SK-N-SH (cell line): ENCODE measurements around the gene CARD18. TPM values are rescaled to one million over a fixed set of nuclear protein-coding genes. Genes with fewer than 3 reads are reported as not detected.

Experiments used
- CTCF ChIA-PET: fragments of 300-600, 350-600 bp; formaldehyde crosslinking; extraction: SDS; loops from one replicate; lab custom pipeline; 2021; lab: Yijun Ruan, JAX
- POLR2A ChIA-PET: fragments of 350-600 bp; sonication (Branson Sonifier 250); formaldehyde crosslinking; extraction: SDS; loops from one replicate; lab custom pipeline; 2020; ENCODE audit warnings: antibody characterized with exemption, inconsistent platforms; lab: Yijun Ruan, JAX
- DNase-seq: peaks from one replicate; pipeline ENCODE4 v3.0.0; 2012
- H2AFZ ChIP-seq: fragments of 200-600 bp; sonication (generic); 2 replicates; pipeline ENCODE4 v1.8.1; 2016; ENCODE audit warnings: antibody characterized with exemption, mild to moderate bottlenecking, low read depth
- H3F3A ChIP-seq: fragments of 200-600 bp; sonication (generic); replicated peaks from 2 replicates; pipeline ENCODE3; 2016; ENCODE audit warnings: antibody characterized with exemption, mild to moderate bottlenecking; ENCODE audit not compliant: insufficient read depth
- H3K27ac ChIP-seq, 2 experiments: fragments of 200-500 bp in 1 of 2; fragments of 200-600 bp in 1 of 2; sonication (Bioruptor generic) in 1 of 2; sonication (generic), shearing (Covaris generic) in 1 of 2; 2 replicates each; pipeline versions ENCODE4 v1.5.1 to v1.6.1; 2014 to 2016; ENCODE audit warnings: low read depth in 2 of 2, inconsistent platforms in 1 of 2, low read length in 1 of 2, mild to moderate bottlenecking in 1 of 2, mixed read lengths in 1 of 2
- H3K27me3 ChIP-seq: fragments of 200-600 bp; sonication (generic), shearing (Covaris generic); 2 replicates; pipeline ENCODE4 v1.6.1; 2016; ENCODE audit warnings: mixed run types; ENCODE audit not compliant: insufficient read depth
- H3K36me3 ChIP-seq, 2 experiments: fragments of 200-500 bp in 1 of 2; fragments of 200-600 bp in 1 of 2; sonication (Bioruptor generic) in 1 of 2; sonication (generic) in 1 of 2; replicated peaks in 1 of 2; 2 replicates each; pipeline versions ENCODE3 to v1.5.1; 2014 to 2016; ENCODE audit warnings: low read length in 1 of 2, mild to moderate bottlenecking in 1 of 2; ENCODE audit not compliant: insufficient read depth in 2 of 2, control insufficient read depth in 1 of 2
- H3K4me1 ChIP-seq, 2 experiments: fragments of 200-500 bp in 1 of 2; fragments of 200-600 bp in 1 of 2; sonication (Bioruptor generic) in 1 of 2; sonication (generic), shearing (Covaris generic) in 1 of 2; 2 replicates each; pipeline versions ENCODE4 v1.5.1 to v1.6.1; 2014 to 2016; ENCODE audit warnings: low read depth in 1 of 2, low read length in 1 of 2, mixed run types in 1 of 2; ENCODE audit not compliant: insufficient read depth in 2 of 2, control insufficient read depth in 1 of 2
- H3K4me2 ChIP-seq: fragments of 200-600 bp; sonication (generic), shearing (Covaris generic); 2 replicates; pipeline ENCODE4 v1.6.1; 2017; ENCODE audit warnings: mixed run types
- H3K4me3 ChIP-seq, 2 experiments: fragments of 200-500 bp in 1 of 2; fragments of 200-600 bp in 1 of 2; sonication (Bioruptor generic) in 1 of 2; sonication (generic), shearing (Covaris generic) in 1 of 2; 2 replicates each; pipeline versions ENCODE4 v1.5.1 to v1.8.1; 2014 to 2016; ENCODE audit warnings: low read depth in 2 of 2, inconsistent platforms in 1 of 2, low read length in 1 of 2, mild to moderate bottlenecking in 1 of 2, mixed read lengths in 1 of 2, moderate library complexity in 1 of 2
- H3K79me2 ChIP-seq: fragments of 200-600 bp; sonication (generic); 2 replicates; pipeline ENCODE4 v1.8.1; 2017; ENCODE audit warnings: mild to moderate bottlenecking; ENCODE audit not compliant: insufficient read depth
- H3K9ac ChIP-seq: fragments of 200-600 bp; sonication (generic); 2 replicates; pipeline ENCODE4 v1.6.1; 2017; ENCODE audit warnings: mixed run types
- H3K9me2 ChIP-seq: fragments of 200-600 bp; sonication (generic); 2 replicates; pipeline ENCODE4 v1.6.1; 2017; ENCODE audit warnings: mixed run types
- H3K9me3 ChIP-seq: fragments of 200-600 bp; sonication (generic); 2 replicates; pipeline ENCODE4 v1.6.1; 2017; ENCODE audit warnings: mixed run types, mild to moderate bottlenecking, moderate library complexity
- H4K20me1 ChIP-seq: fragments of 200-600 bp; sonication (generic); 2 replicates; pipeline ENCODE4 v1.6.1; 2017; ENCODE audit warnings: mild to moderate bottlenecking, mixed run types; ENCODE audit not compliant: insufficient read depth
- CHD2 ChIP-seq: fragments of 150-350 bp; IDR thresholded peaks from 2 replicates; pipeline ENCODE4 v1.6.1; 2018; ENCODE audit warnings: low read length; ENCODE audit not compliant: partially characterized antibody
- ELF1 ChIP-seq: IDR thresholded peaks from 2 replicates; pipeline ENCODE4 v1.4.0; 2012
- FOSL2 ChIP-seq: IDR thresholded peaks from 2 replicates; pipeline ENCODE4 v1.4.0; 2012; ENCODE audit warnings: low read depth, mild to moderate bottlenecking, moderate library complexity, borderline replicate concordance
- FOXM1 ChIP-seq: IDR thresholded peaks from 2 replicates; pipeline ENCODE4 v1.4.0; 2012; ENCODE audit warnings: low read depth, mild to moderate bottlenecking
- GABPA ChIP-seq: IDR thresholded peaks from 2 replicates; pipeline ENCODE4 v1.4.0; 2012; ENCODE audit warnings: low read depth, mild to moderate bottlenecking
- JUND ChIP-seq: IDR thresholded peaks from 2 replicates; pipeline ENCODE4 v1.4.0; 2012
- MEF2A ChIP-seq: IDR thresholded peaks from 2 replicates; pipeline ENCODE4 v1.4.0; 2012; ENCODE audit warnings: low read depth, borderline replicate concordance
- NFIC ChIP-seq: IDR thresholded peaks from 2 replicates; pipeline ENCODE4 v1.4.0; 2012; ENCODE audit warnings: borderline replicate concordance
- NRF1 ChIP-seq: IDR thresholded peaks from 2 replicates; pipeline ENCODE4 v1.6.1; 2012; ENCODE audit warnings: low read depth, mild to moderate bottlenecking, low read length
- POLR2AphosphoS5 ChIP-seq: IDR thresholded peaks from 2 replicates; pipeline ENCODE4 v1.6.1; 2012; ENCODE audit warnings: low read depth, low read length
- RAD21 ChIP-seq: IDR thresholded peaks from 2 replicates; pipeline ENCODE4 v1.6.1; 2012; ENCODE audit warnings: mild to moderate bottlenecking, low read length
- RCOR1 ChIP-seq: fragments of 150-350 bp; IDR thresholded peaks from 2 replicates; pipeline ENCODE4 v1.6.1; 2017; ENCODE audit warnings: antibody characterized with exemption, low read length
- RFX5 ChIP-seq: IDR thresholded peaks from 2 replicates; pipeline ENCODE4 v1.6.1; 2012; ENCODE audit warnings: mild to moderate bottlenecking, improper control_type of control experiment, low read length
- RXRA ChIP-seq: IDR thresholded peaks from 2 replicates; pipeline ENCODE4 v1.4.0; 2012; ENCODE audit warnings: low read depth, mild to moderate bottlenecking, borderline replicate concordance
- SIN3A ChIP-seq: IDR thresholded peaks from 2 replicates; pipeline ENCODE4 v1.6.1; 2012; ENCODE audit warnings: low read depth, mild to moderate bottlenecking, low read length, moderate library complexity, borderline replicate concordance
- TAF1 ChIP-seq: IDR thresholded peaks from 2 replicates; pipeline ENCODE4 v1.6.1; 2012; ENCODE audit warnings: low read depth, mild to moderate bottlenecking, low read length, moderate library complexity, borderline replicate concordance
- TCF12 ChIP-seq: IDR thresholded peaks from 2 replicates; pipeline ENCODE4 v1.4.0; 2012
- TEAD4 ChIP-seq: IDR thresholded peaks from 2 replicates; pipeline ENCODE4 v1.4.0; 2012; ENCODE audit warnings: mild to moderate bottlenecking, borderline replicate concordance; ENCODE audit not compliant: insufficient read depth
- YY1 ChIP-seq: IDR thresholded peaks from 2 replicates; pipeline ENCODE4 v1.4.0; 2012; ENCODE audit warnings: low read depth, mild to moderate bottlenecking
- WGBS: methylation state at CpG from one replicate; pipeline ENCODE4 v1.1.6; 2017; ENCODE audit warnings: low lambda C conversion rate; 5-methylcytosine and 5-hydroxymethylcytosine counted together
- polyA plus RNA-seq, 3 experiments: library from polyadenylated mRNA; depleted of rRNA; stranded (reverse); fragments of >200 nt; gene quantifications; 2 replicates each; pipeline ENCODE4 v1.2.3, GENCODE V29; 2012
- TF ChIP-seq, protein P1 (sequence below): IDR thresholded peaks from 2 replicates; pipeline ENCODE4 v1.4.0; 2012; ENCODE audit warnings: low read depth, borderline replicate concordance

The CARD18 gene
- polyA plus RNA-seq, 1 of the 3 experiments (the other 2 are of a cell fraction) = not detected

GRCh38 chr11:105183987-105184386 is 44.4 kb upstream of the CARD18 start (continued):
- TF ChIP-seq FOSL2 = no peak
- TF ChIP-seq TAF1 = no peak
- no peak for TF ChIP-seq RAD21
- TF ChIP-seq FOXM1 = no peak
- TF ChIP-seq ELF1 = no peak
- no peak for TF ChIP-seq RFX5
- no peak for TF ChIP-seq RXRA
- no peak for TF ChIP-seq SIN3A

GRCh38 chr11:105183426-105183825 is 43.9 kb upstream of the CARD18 start:
- CTCF ChIA-PET = no interaction called here
- H3F3A ChIP-seq = peaks cover 8% of the 10 kb centered on the region
- H2AFZ ChIP-seq = no peak overlapping the region
- H3K4me1 ChIP-seq = no peaks in the 10 kb centered on the region; a peak in 2 of 4 replicates
- no peak overlapping the region for H3K27ac ChIP-seq
- no peak overlapping the region for H3K9ac ChIP-seq
- no peak for DNase-seq
- H3K79me2 ChIP-seq = no peaks in the 10 kb centered on the region
- H3K9me3 ChIP-seq = no peaks in the 10 kb centered on the region
- 43% methylated on average over 3 of the region's 3 CpGs for WGBS
- H3K27me3 ChIP-seq = no peaks in the 10 kb centered on the region
- POLR2A ChIA-PET = no interaction called here
- TF ChIP-seq JUND = no peak
- TF ChIP-seq TAF1 = no peak
- no peak for TF ChIP-seq FOXM1
- no peak for TF ChIP-seq RXRA
- TF ChIP-seq GABPA = no peak
- no peaks in the 10 kb centered on the region for H3K36me3 ChIP-seq
- H4K20me1 ChIP-seq = no peaks in the 10 kb centered on the region
- H3K4me2 ChIP-seq = no peak overlapping the region
- H3K4me3 ChIP-seq = no peak overlapping the region
- H3K9me2 ChIP-seq = no peaks in the 10 kb centered on the region

GRCh38 chr11:105181521-105181920 is 42.0 kb upstream of the CARD18 start:
- Histone ChIP-seq H3K4me2 (no peak overlapping the region; the same call in 1 of the 2 replicates), H3K4me3 (no peak overlapping the region), H3K9me2 (no peaks in the 10 kb centered on the region), H2AFZ (no peak overlapping the region), H3K27me3 (no peaks in the 10 kb centered on the region), H3K9me3 (no peaks in the 10 kb centered on the region), H3K36me3 (no peaks in the 10 kb centered on the region), H3K9ac (no peak overlapping the region; the same call in 1 of the 2 replicates), H3K79me2 (no peaks in the 10 kb centered on the region), H3K4me1 (peaks cover 0 to 5% of the 10 kb centered on the region in 2 experiments; a peak in 2 of 4 replicates), H3F3A (peaks cover 16% of the 10 kb centered on the region), H4K20me1 (no peaks in the 10 kb centered on the region), H3K27ac (peak overlapping the region in 1 of 2 experiments; percentile 74; a peak in 2 of 4 replicates)
- ChIA-PET CTCF (no interaction called here), POLR2A (no interaction called here)
- no peak for DNase-seq
- WGBS = 93% methylated on average over 1 of the region's 1 CpG
- TF ChIP-seq MEF2A = no peak

GRCh38 chr11:105181100-105181499 is 41.5 kb upstream of the CARD18 start:
- Histone ChIP-seq H3K27me3 (no peaks in the 10 kb centered on the region), H3K36me3 (no peaks in the 10 kb centered on the region), H3K79me2 (no peaks in the 10 kb centered on the region), H4K20me1 (no peaks in the 10 kb centered on the region), H3K4me3 (no peak overlapping the region), H3K9me3 (no peaks in the 10 kb centered on the region), H3K9ac (no peak overlapping the region; the same call in 1 of the 2 replicates), H3F3A (peaks cover 16% of the 10 kb centered on the region), H3K4me1 (peaks cover 0 to 5% of the 10 kb centered on the region in 2 experiments; a peak in 2 of 4 replicates), H3K4me2 (no peak overlapping the region), H3K9me2 (no peaks in the 10 kb centered on the region), H2AFZ (no peak overlapping the region), H3K27ac (peak overlapping the region in 1 of 2 experiments; percentile 74; a peak in 2 of 4 replicates)
- POLR2A ChIA-PET = no interaction called here
- CTCF ChIA-PET = no interaction called here
- 11% methylated on average over 2 of the region's 2 CpGs for WGBS
- TF ChIP-seq POLR2AphosphoS5 (no peak), CHD2 (no peak), RFX5 (no peak), FOXM1 (no peak), YY1 (no peak), JUND (peak; percentile 20; the same call in 1 of the 2 replicates), NRF1 (no peak), MEF2A (peak; percentile 67; the same call in 1 of the 2 replicates), TCF12 (peak; percentile 16; the same call in 1 of the 2 replicates), RCOR1 (no peak), NFIC (peak; percentile 81; the same call in 1 of the 2 replicates), TEAD4 (no peak)
- TF ChIP-seq, protein P1, sequence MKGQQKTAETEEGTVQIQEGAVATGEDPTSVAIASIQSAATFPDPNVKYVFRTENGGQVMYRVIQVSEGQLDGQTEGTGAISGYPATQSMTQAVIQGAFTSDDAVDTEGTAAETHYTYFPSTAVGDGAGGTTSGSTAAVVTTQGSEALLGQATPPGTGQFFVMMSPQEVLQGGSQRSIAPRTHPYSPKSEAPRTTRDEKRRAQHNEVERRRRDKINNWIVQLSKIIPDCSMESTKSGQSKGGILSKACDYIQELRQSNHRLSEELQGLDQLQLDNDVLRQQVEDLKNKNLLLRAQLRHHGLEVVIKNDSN = no peak
- DNase-seq = no peak
